ENCODE measurements around the gene PKDREJ.
A peak's percentile ranks its signal among the peaks of the same experiment; 100 is the strongest.

PKDREJ gene

GRCh38 chr22:46241396-46242007 is 21.6 kb downstream of the PKDREJ start:
- TF ChIP-seq CTCF (conservative IDR thresholded peaks at IDR 0.05; ENCODE audit: low read depth, low read length) = no peak
- peak; percentile 11 for DNase-seq (ENCODE audit: low read depth)

GRCh38 chr22:46240907-46241306 is 22.2 kb downstream of the PKDREJ start:
- TF ChIP-seq CTCF (conservative IDR thresholded peaks at IDR 0.05; ENCODE audit: low read depth, low read length) = no peak
- no peak for DNase-seq (ENCODE audit: low read depth)

More at GRCh38 chr22:46241396-46242007, 21.6 kb downstream of the PKDREJ start:
- H3K4me3 ChIP-seq (ENCODE audit: low read depth, low read length) = no peak overlapping the region

DNA sequence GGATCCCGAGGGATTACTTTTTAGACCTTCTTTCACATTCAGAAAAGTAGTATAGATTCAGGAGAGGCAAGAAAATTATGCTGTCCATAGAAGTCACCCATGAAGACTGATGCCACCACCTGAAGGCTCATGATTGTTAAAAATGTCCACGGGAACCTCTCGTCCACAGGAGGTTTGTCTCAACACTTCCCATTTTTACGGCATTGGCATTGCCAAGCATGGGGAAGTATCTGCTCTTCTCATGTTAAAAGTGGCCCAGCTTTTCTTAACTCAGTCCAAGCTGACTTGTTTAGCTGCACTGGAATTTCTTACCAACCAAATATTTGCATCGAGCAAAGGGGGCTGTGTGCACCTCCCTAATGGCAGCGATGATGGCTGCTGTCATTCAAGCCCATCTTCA is 22.6 kb downstream of the PKDREJ start:
- no peak overlapping the region for H3K4me3 ChIP-seq (ENCODE audit: low read depth, low read length)
- TF ChIP-seq CTCF (conservative IDR thresholded peaks at IDR 0.05; ENCODE audit: low read depth, low read length) = no peak
- no peak for DNase-seq (ENCODE audit: low read depth)

More at GRCh38 chr22:46240907-46241306, 22.2 kb downstream of the PKDREJ start:
- H3K4me3 ChIP-seq (ENCODE audit: low read depth, low read length) = no peak overlapping the region

DNA sequence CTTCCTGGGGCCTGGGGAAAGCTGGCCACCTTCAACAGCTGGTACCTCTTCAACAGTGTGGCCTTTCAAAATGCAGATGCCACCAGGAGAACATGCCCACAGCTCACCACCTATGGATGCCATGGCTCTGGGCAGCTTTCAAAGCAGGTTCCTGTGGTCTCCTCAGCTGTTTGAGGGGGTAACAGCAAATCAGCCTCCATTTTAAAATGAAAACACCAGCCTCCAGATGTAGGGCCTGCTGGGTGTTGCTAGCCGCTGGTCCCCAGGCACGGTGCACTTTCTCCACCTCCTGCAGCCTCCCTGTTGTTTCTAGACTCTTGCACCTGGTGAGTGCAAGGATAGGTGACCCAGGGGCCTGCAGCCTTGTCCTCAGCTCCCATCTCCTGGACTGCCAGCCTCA is 23.1 kb downstream of the PKDREJ start:
- DNase-seq (ENCODE audit: low read depth) = no peak
- no peak for TF ChIP-seq CTCF (conservative IDR thresholded peaks at IDR 0.05; ENCODE audit: low read depth, low read length)
- H3K4me3 ChIP-seq (ENCODE audit: low read depth, low read length) = no peak overlapping the region

GRCh38 chr22:46239261-46240048 is 23.7 kb downstream of the PKDREJ start:
- TF ChIP-seq CTCF (conservative IDR thresholded peaks at IDR 0.05; ENCODE audit: low read depth, low read length) = no peak
- no peak overlapping the region for H3K4me3 ChIP-seq (ENCODE audit: low read depth, low read length)
- no peak for DNase-seq (ENCODE audit: low read depth)

- H3K4me3 ChIP-seq (ENCODE audit: low read depth, low read length) = no peak overlapping the region
- no peak for DNase-seq (ENCODE audit: low read depth)
- TF ChIP-seq CTCF (conservative IDR thresholded peaks at IDR 0.05; ENCODE audit: low read depth, low read length) = no peak
Observed at GRCh38 chr22:46238541-46238940, 24.6 kb downstream of the PKDREJ start.

All from choroid plexus epithelial cell (primary cell).